Ammon's horn (tissue), 1 donor: ENCODE data around the gene RXFP4.

Experiments used
- DNase-seq: peaks from one replicate; pipeline ENCODE4 v3.0.0-alpha.2; 2016; ENCODE audit warnings: low spot score

The RXFP4 gene

GRCh38 chr1:155931332-155932038 lies 10.0 kb upstream of the RXFP4 start:
- no peak for DNase-seq

GRCh38 chr1:155932081-155932480 lies 9.4 kb upstream of the RXFP4 start:
- no peak for DNase-seq

GRCh38 chr1:155932487-155932886 lies 9.0 kb upstream of the RXFP4 start:
- DNase-seq: no peak

- DNase-seq: no peak
Measured at GRCh38 chr1:155933591-155934096, 7.8 kb upstream of the RXFP4 start.

- peak; percentile 100 for DNase-seq
Measured at GRCh38 chr1:155934097-155934935, 7.1 kb upstream of the RXFP4 start, which contains the start of gene KHDC4. Gene KHDC4, minus strand, starts transcription at chr1:155934413. Its CDS starts 40 bp downstream, at chr1:155934373.

- DNase-seq: peak; percentile 22
Measured at GRCh38 chr1:155934936-155935590, 6.4 kb upstream of the RXFP4 start.

- peak; percentile 83 for DNase-seq
Measured at GRCh38 chr1:155938220-155938627, 3.2 kb upstream of the RXFP4 start.

GRCh38 chr1:155940482-155940992 lies 901 bp upstream of the RXFP4 start:
- no peak for DNase-seq

GRCh38 chr1:155941845-155942531 lies 550 bp downstream of the RXFP4 start:
- no peak for DNase-seq

GRCh38 chr1:155942578-155943141 lies 1.2 kb downstream of the RXFP4 start:
- DNase-seq: no peak

- no peak for DNase-seq
Measured at GRCh38 chr1:155944444-155944799, 3.0 kb downstream of the RXFP4 start.

GRCh38 chr1:155946633-155947219 lies 5.3 kb downstream of the RXFP4 start:
- no peak for DNase-seq

GRCh38 chr1:155947292-155947691 lies 5.9 kb downstream of the RXFP4 start:
- no peak for DNase-seq

- no peak for DNase-seq
Measured at GRCh38 chr1:155947741-155948140, 6.3 kb downstream of the RXFP4 start.

- DNase-seq: no peak
Measured at GRCh38 chr1:155950829-155951228, 9.4 kb downstream of the RXFP4 start.

- no peak for DNase-seq
Measured at GRCh38 chr1:155951753-155952504, 10.5 kb downstream of the RXFP4 start.

- DNase-seq: no peak
Measured at GRCh38 chr1:155952505-155952890, 11.1 kb downstream of the RXFP4 start.

GRCh38 chr1:155954645-155955044 lies 13.2 kb downstream of the RXFP4 start:
- DNase-seq: no peak

- no peak for DNase-seq
Measured at GRCh38 chr1:155957411-155957915, 16.0 kb downstream of the RXFP4 start.
